ENCODE results near the gene TP53I3.
"Not testable (repeated sequence)": the region's sequence is repeated elsewhere in the genome, so short reads cannot be mapped to it uniquely, and the experiment has no call there.

Gene TP53I3

GRCh38 chr2:24100732-24101131, 16.1 kb upstream of the TP53I3 start:
- not testable (repeated sequence) for DNase-seq (ENCODE audit: low spot score)

DNA sequence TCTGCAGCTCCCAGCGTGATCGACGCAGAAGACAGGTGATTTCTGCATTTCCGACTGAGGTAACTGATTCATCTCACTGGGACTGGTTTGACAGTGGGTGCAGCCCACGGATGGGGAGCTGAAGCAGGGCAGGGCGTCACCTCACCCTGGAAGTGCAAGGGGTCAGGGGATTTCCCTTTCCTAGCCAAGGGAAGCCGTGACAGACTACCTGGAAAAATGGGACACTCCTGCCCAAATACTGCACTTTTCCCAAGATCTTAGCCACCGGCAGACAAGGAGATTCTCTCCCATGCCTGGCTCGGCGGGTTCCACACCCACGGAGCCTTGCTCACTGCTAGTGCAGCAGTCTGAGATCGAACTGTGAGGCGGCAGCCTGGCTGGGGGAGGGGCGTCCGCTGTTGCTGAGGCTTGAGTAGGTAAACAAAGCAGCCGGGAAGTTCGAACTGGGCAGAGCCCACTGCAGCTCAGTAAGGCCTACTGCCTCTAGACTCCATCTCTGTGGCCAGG, 10.6 kb upstream of the TP53I3 start:
- not testable (repeated sequence) for DNase-seq (ENCODE audit: low spot score)

DNA sequence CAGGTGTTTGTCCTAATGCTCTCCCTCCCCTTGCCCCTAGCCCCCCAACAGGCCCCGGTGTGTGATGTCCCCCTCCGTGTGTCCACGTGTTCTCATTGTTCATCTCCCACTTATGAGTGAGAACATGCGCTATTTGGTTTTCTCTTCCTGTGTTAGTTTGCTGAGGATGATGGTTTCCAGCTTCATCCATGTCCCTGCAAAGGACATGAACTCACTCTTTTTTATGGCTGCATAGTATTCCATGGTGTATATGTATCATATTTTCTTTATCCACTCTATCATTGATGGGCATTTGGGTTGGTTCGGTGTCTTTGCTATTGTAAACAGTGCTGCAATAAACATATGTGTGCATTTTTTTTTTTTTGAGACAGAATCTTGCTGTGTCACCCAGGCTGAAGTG, 8.6 kb upstream of the TP53I3 start:
- not testable (repeated sequence) for DNase-seq (ENCODE audit: low spot score)

DNA sequence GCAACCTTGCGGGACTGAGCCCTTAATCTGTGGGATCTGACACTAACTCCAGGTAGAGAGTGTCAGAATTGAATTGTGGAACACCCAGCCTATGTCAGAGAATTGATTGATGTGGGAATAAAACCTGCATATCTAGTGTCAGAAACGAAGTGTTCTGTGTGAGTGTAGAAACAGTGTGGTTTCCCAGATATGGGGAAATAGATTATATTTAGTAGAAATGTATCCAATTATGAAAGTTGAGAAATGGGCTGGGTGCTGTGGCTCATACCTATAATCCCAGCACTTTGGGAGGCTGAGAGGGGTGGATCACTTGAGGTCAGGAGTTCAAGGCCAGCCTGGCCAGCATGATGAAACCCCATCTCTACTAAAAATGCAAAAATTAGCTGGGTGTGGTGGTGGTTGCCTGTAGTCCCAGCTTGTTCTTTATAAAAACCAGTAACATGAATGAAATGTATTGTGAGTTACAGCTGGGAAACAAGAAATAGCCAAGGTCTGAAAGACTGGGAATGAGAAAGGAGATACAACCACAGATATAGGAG, 4.3 kb upstream of the TP53I3 start:
- no peak for DNase-seq (ENCODE audit: low spot score)

- DNase-seq (ENCODE audit: low spot score): no peak
These were observed 2.4 kb upstream of the TP53I3 start for GRCh38 chr2:24087032-24087431.

GRCh38 chr2:24086241-24086640, 1.6 kb upstream of the TP53I3 start:
- no peak for DNase-seq (ENCODE audit: low spot score)

- no peak for DNase-seq (ENCODE audit: low spot score)
These were observed 511 bp upstream of the TP53I3 start for GRCh38 chr2:24085200-24085489.

DNA sequence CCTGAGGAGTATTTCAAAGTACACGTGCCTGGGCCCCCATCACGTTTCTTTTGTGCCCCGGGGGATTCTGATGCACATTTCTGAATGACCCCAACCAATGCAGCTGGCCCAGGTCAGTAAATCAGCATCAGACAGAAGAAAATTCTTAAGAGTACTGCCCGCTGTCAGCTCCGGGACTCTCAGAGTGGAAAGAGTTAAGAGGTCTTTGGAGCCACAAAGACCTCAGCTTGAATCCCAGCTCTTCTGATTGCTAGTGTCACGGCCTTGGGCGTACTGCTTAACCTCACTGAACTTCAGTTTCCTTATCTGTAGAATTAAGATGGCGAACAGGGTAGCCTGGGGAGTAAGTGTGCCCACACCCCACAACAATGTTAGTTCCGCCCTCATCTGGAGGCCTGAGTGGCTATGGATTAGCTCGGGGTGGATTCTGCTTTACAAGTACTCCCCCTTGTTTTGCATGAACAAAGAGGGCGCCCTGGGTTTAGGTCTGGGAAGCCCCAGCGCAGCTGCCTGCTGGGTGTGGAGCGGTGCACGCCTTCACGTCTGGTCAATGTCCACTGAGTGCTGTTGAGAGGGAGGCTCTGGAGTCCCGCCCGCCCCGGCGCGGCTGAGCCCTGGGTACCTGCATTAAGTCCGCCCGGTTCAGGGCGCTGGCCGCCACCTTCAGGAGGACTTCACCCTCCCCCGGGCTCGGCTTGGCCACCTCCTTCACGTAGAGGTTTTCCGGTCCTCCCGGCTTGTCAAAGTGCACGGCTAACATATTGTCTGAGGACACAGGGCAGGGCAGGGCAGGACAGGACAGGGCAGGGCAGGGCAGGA, 858 bp downstream of the TP53I3 start:
- peak; percentile 79 for DNase-seq (ENCODE audit: low spot score)

GRCh38 chr2:24082787-24083566, 1.7 kb downstream of the TP53I3 start:
- DNase-seq (ENCODE audit: low spot score): no peak

DNA sequence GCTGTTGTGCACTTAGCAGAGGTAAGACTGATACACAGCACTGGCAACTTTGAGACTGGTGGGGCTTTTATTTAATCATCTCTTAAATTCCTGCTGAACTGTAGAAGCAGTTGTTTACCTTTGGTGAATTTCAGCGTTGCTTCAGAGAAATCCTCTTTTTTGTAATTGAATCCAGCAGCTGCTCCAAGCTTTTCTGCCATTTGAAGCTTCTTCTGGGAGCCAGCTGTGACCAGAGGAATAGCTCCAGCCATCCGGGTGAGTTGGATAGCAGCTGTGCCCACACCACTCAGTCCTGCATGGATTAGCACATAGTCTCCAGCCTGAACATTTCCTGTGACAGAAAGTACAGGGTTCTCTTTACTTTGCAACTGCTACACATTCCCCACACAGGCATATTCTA, 3.9 kb downstream of the TP53I3 start:
- DNase-seq (ENCODE audit: low spot score): no peak

GRCh38 chr2:24077879-24078278, 6.8 kb downstream of the TP53I3 start:
- no peak for DNase-seq (ENCODE audit: low spot score)

DNA sequence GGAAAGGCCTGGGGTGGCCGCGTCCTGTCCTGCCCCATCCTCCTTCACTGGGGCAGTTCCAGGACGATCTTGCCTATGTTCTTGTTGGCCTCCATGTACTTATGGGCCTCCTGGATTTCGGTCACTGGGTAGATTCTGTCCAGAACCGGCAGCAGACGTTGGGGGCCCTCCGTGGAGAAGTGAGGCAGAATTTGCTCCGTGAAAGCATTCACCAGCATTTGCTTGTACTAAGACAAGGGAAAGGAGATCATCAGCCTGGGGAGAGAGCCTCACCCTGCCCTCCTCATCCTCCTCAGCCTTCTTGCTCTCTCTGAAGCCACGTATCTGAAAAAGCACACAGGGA, 7.1 kb downstream of the TP53I3 start:
- no peak for DNase-seq (ENCODE audit: low spot score)

DNA sequence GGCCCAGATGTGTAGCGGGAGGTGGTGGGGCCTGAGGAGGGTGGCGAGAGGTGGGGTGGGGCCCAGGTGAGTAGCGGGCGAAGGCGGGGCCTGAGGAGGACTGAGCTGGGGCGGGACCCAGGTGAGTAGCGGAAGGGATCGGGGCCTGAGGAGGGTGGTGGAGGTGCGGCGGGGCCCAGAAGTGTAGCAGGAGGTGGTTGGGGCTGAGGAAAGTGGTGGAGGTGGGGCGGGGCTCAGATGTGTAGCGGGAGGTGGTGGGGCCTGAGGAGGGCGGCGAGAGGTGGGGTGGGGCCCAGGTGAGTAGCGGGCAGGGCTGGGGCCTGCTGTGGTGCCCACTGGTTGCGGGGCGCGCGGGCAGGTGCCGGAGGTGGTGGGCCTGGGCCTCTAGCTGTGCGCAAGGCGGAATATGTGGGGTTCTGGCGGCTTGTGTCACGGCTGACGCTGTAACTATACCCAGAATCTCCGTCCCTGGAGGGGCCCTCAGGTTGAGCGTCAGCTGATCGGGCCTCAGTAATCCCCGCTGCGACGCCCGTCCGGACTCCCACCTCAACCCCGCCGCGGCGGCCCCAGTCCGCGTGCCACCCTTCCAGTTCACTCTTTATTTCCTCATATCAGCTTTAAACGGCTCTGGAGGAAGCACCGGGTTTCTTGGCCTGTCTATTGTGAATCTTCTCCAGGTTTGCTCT, 7.6 kb downstream of the TP53I3 start:
- peak; percentile 21 for DNase-seq (ENCODE audit: low spot score)

DNA sequence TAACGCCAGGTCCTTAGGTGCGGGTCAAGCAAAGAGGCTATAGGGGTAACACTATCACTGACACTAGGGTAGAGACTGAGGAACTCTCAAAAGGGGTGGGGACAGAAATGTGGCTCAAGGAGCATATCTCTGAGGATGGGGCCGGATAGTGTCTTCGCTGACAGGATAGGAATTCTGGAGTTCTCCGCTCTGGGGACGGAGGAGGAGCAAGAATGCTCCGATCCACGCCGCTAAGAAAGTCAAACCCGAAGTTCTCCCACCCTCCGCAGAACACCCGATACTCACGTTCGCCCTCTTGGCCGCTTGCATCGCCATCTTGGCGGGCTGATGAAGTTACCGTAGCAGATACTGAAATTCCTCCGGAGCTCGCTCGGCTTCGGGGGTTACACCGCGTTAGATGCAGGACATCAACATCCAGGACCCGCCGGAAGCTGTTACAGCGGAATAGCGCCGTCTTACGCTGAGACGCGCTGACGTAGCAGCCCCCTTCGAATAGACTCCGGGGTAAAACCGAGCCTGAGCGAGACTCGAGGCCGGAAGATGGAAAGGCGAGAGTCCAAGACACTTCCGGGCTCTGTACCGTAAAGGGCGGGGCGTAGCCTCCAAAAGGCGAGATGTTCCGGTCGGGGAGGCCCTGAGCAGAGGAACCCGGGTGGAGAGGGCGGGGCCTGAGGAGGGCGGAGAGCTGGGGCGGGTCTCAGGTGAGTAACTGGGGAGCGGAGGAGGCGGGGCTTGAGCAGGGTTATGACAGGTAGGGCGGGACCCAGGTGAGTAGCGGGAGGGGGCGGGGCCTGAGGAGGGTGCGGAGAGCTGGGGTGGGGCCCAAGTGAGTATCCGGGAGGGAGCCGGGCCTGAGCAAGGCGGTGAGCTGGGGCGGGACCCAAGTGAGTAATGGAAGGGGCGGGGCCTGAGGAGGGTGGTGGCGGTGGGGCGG, 8.5 kb downstream of the TP53I3 start, which contains the start of gene SF3B6:
Gene SF3B6, minus strand, starts transcription at position 412 of the 934 bp plus-strand sequence. Its CDS starts 97 bp downstream, at position 315.
- peak; percentile 94 for DNase-seq (ENCODE audit: low spot score)

- DNase-seq (ENCODE audit: low spot score): no peak
These were observed 9.4 kb downstream of the TP53I3 start for GRCh38 chr2:24075259-24075658.

DNA sequence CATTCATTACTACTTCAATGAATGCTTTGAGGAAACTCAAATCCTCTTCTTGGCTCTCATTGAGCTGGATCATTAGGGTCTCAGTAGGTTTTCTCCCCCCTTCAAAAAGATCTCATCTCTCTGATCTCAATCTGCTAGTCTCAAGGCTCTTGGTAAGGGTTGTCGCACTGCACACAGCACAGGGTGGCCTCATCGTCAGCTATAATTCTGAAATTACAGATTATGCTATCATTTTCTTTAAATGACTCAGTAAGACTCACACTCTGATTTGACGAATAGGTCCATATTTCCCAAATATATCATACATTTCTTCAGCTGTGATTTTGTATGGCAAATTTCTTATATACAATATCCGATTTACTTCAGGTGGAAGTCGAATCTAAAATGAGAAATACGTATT, 10.8 kb downstream of the TP53I3 start:
- DNase-seq (ENCODE audit: low spot score): no peak

DNA sequence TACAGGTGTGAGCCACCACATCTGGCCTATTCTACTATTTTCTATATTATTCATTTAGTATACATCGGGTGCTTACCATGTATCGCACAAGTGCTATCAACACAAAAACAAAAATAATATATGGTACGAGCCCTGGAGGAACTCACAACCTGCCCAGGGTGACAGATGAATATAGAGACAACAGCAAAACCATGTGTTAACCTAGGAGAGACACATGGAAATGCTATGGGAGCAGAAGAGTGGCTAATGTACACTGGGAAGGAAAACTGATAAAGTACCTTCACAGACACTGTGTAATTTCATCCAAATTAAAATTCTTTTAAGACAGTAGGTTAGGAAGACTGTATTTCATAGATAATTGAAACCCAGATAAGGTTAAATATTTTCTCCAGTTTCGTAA, 12.4 kb downstream of the TP53I3 start:
- DNase-seq (ENCODE audit: low spot score): no peak

DNA sequence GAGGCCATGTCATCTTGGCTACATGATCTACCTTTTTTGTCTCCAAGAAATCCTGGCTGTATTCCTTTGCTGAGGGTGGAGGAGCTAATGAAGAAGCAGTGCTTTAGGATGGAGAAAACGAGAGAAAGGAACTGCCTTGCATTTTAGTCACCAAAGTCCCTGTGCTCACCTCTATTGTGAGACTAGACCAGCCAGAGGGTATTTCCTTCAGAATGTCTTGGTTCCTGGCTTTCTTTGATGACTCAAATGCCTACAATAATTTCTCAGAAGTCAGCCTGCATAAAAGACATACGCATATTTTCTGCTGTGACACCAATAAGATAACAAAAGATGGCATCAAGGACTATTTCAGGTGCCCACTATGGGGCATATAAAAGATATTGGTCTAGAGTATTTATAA, 19.3 kb downstream of the TP53I3 start:
- no peak for DNase-seq (ENCODE audit: low spot score)

GRCh38 chr2:24058564-24059271, 25.9 kb downstream of the TP53I3 start:
- DNase-seq (ENCODE audit: low spot score): no peak

- no peak for DNase-seq (ENCODE audit: low spot score)
These were observed 28.9 kb downstream of the TP53I3 start for GRCh38 chr2:24055750-24056149.

All from GM03348 (cell line).